Panc1 (cell line): ENCODE measurements around the gene FAM89A. TPM values are rescaled to one million over a fixed set of nuclear protein-coding genes. Genes with fewer than 3 reads are reported as not detected.

Experiments used
- ATAC-seq: fragments of 200-7000 bp; cut with Tn5 transposase; 2 replicates; pipeline ENCODE4 v1.9.1; 2020; ENCODE audit warnings: mild to moderate bottlenecking, moderate library complexity
- BruUV-seq: library from RNA; stranded (reverse); fragments of 400-500 nt; replicated peaks from 2 replicates; lab custom pipeline; 2021; lab: Mats Ljungman, UMichigan
- CTCF ChIA-PET: fragments of 300-600 bp; sonication (Branson Sonifier 250); formaldehyde crosslinking; loops from one replicate; lab custom pipeline; 2022; ENCODE audit warnings: antibody characterized with exemption; lab: Charles Lee
- POLR2A ChIA-PET: fragments of 300-600 bp; sonication (Branson Sonifier 250); formaldehyde crosslinking; loops from one replicate; lab custom pipeline; 2022; ENCODE audit warnings: antibody characterized with exemption; lab: Charles Lee
- DNase-seq: peaks from one replicate; pipeline ENCODE4 v3.0.0-alpha.2; 2010; ENCODE audit warnings: low read depth, low spot score
- H3K27ac ChIP-seq: 2 replicates; pipeline ENCODE4 v1.5.1; 2011; ENCODE audit warnings: mild to moderate bottlenecking, low read length, inconsistent platforms
- H3K27me3 ChIP-seq: fragments of 200-500 bp; sonication (Bioruptor generic); 2 replicates; pipeline ENCODE4 v1.6.0; 2014; ENCODE audit warnings: low read length, inconsistent platforms; ENCODE audit not compliant: control insufficient read depth, insufficient read depth
- H3K36me3 ChIP-seq: fragments of 200-500 bp; sonication (Bioruptor generic); 2 replicates; pipeline ENCODE4 v1.5.1; 2014; ENCODE audit warnings: inconsistent platforms, mild to moderate bottlenecking, low read length, moderate library complexity; ENCODE audit not compliant: control insufficient read depth, insufficient read depth
- H3K4me1 ChIP-seq: 2 replicates; pipeline ENCODE4 v1.5.1; 2011; ENCODE audit warnings: inconsistent platforms, mild to moderate bottlenecking, low read length, moderate library complexity; ENCODE audit not compliant: control insufficient read depth, insufficient read depth
- H3K4me3 ChIP-seq, 2 experiments: 2 replicates each; pipeline ENCODE4 v1.5.1; 2011 to 2012; ENCODE audit warnings: low read depth in 2 of 2, low read length in 2 of 2, mild to moderate bottlenecking in 2 of 2, inconsistent platforms in 1 of 2, moderate library complexity in 1 of 2
- H3K9me3 ChIP-seq: fragments of 200-500 bp; sonication (Bioruptor generic); 2 replicates; pipeline ENCODE4 v1.5.1; 2014; ENCODE audit warnings: low read depth, mild to moderate bottlenecking, inconsistent platforms, low read length, moderate library complexity; ENCODE audit not compliant: control insufficient read depth, insufficient read depth
- POLR2AphosphoS5 ChIP-seq: IDR thresholded peaks from 2 replicates; pipeline ENCODE4 v1.6.1; 2012; ENCODE audit warnings: mild to moderate bottlenecking, low read depth, low read length, moderate library complexity
- REST ChIP-seq, 2 experiments: IDR thresholded peaks; 2 replicates each; pipeline ENCODE4 v1.6.1; 2011 to 2012; ENCODE audit warnings: low read depth in 2 of 2, control low read depth in 1 of 2, low read length in 1 of 2, mild to moderate bottlenecking in 1 of 2, moderate library complexity in 1 of 2; ENCODE audit not compliant: insufficient read depth in 1 of 2
- SIN3A ChIP-seq: IDR thresholded peaks from 2 replicates; pipeline ENCODE4 v1.6.1; 2012; ENCODE audit warnings: low read depth, mild to moderate bottlenecking, low read length, moderate library complexity, borderline replicate concordance; ENCODE audit not compliant: insufficient read depth
- TCF7L2 ChIP-seq: IDR thresholded peaks from 2 replicates; pipeline ENCODE4 v1.6.1; 2011; ENCODE audit warnings: mild to moderate bottlenecking, low read depth, low read length, inconsistent platforms
- in situ Hi-C: cut with HindIII; loops from 2 replicates; pipeline ENCODE4 v1.10.0; 2016; ENCODE audit warnings: low sequenced_read_pairs, low pct_unique_long_range_greater_than_20kb
- intact Hi-C: fragments of 100-400 bp; cut with micrococcal nuclease; formaldehyde crosslinking; loops from one replicate; pipeline ENCODE4 v1.10.0; 2022; ENCODE audit not compliant: unreplicated experiment
- total RNA-seq: library from RNA; stranded (reverse); gene quantifications from one replicate; pipeline ENCODE4 v1.2.1, GENCODE V29; 2021; ENCODE audit not compliant: unreplicated experiment
- TF ChIP-seq, protein P1 (sequence below): fragments of 450-650 bp; IDR thresholded peaks from 2 replicates; pipeline ENCODE4 v1.5.1; 2017; ENCODE audit warnings: mild to moderate bottlenecking

The FAM89A gene
- total RNA-seq, 1 experiment from 2014 or later = 2.2 TPM

DNA sequence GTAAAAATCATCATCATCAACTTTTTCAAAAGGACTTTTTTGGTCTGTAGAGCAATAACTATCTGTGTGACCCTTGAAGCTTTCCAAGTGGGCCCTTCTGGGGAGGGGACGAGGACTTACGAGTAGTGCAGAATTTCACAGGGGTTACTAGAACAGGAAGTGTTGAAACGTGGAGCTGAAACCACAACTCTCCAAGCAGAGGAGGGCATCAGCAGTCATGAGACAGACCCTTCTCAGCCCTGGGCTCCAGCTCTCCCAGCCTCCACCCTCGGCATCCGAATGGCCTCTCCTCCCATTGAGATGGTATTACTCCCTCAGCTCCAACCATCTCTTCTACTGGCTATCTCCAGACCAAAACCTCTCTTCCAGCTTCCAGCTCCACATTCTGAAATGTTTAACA is 3.6 kb downstream of the FAM89A start:
- Histone ChIP-seq H3K27me3 (peaks cover 12% of the 10 kb centered on the region), H3K9me3 (no peaks in the 10 kb centered on the region), H3K27ac (no peak overlapping the region), H3K36me3 (peaks cover 3% of the 10 kb centered on the region; the same call in 1 of the 2 replicates), H3K4me1 (no peaks in the 10 kb centered on the region), H3K4me3 (no peak overlapping the region)
- DNase-seq = no peak
- in situ Hi-C loops = no loop called here
- ATAC-seq = no peak
- intact Hi-C loops = no loop called here
- CTCF ChIA-PET = no interaction called here
- TF ChIP-seq, protein P1, sequence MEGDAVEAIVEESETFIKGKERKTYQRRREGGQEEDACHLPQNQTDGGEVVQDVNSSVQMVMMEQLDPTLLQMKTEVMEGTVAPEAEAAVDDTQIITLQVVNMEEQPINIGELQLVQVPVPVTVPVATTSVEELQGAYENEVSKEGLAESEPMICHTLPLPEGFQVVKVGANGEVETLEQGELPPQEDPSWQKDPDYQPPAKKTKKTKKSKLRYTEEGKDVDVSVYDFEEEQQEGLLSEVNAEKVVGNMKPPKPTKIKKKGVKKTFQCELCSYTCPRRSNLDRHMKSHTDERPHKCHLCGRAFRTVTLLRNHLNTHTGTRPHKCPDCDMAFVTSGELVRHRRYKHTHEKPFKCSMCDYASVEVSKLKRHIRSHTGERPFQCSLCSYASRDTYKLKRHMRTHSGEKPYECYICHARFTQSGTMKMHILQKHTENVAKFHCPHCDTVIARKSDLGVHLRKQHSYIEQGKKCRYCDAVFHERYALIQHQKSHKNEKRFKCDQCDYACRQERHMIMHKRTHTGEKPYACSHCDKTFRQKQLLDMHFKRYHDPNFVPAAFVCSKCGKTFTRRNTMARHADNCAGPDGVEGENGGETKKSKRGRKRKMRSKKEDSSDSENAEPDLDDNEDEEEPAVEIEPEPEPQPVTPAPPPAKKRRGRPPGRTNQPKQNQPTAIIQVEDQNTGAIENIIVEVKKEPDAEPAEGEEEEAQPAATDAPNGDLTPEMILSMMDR = no peak
- no peak for TF ChIP-seq POLR2AphosphoS5
- TF ChIP-seq SIN3A = no peak
- TF ChIP-seq REST (IDR thresholded peaks at IDR 0.05; ENCODE audit: insufficient read depth in 1 of 2, low read depth in 2 of 2, low read length in 1 of 2) = no peak
- no peak for TF ChIP-seq TCF7L2
- BruUV-seq = no TSS peak
- POLR2A ChIA-PET = interaction anchor here (0.5 to 0.7 kb wide), 2 partner anchors 57 to 243 kb away, joined by 3 to 4 read pairs; no protein-coding TSS in a partner anchor

GRCh38 chr1:231035799-231036198 is 4.3 kb downstream of the FAM89A start:
- no peak overlapping the region for H3K27ac ChIP-seq
- no peak for DNase-seq
- H3K27me3 ChIP-seq = peaks cover 12% of the 10 kb centered on the region
- no TSS peak for BruUV-seq
- TF ChIP-seq SIN3A = no peak
- in situ Hi-C loops = no loop called here
- H3K36me3 ChIP-seq = peaks cover 3% of the 10 kb centered on the region; the same call in 1 of the 2 replicates
- H3K9me3 ChIP-seq = no peaks in the 10 kb centered on the region
- no peaks in the 10 kb centered on the region for H3K4me1 ChIP-seq
- CTCF ChIA-PET = no interaction called here
- ATAC-seq = no peak
- intact Hi-C loops = no loop called here
- no peak overlapping the region for H3K4me3 ChIP-seq
- POLR2A ChIA-PET = interaction anchor here (0.5 kb wide), 1 partner anchor 244 kb away, joined by 3 read pairs; no protein-coding TSS in a partner anchor

DNA sequence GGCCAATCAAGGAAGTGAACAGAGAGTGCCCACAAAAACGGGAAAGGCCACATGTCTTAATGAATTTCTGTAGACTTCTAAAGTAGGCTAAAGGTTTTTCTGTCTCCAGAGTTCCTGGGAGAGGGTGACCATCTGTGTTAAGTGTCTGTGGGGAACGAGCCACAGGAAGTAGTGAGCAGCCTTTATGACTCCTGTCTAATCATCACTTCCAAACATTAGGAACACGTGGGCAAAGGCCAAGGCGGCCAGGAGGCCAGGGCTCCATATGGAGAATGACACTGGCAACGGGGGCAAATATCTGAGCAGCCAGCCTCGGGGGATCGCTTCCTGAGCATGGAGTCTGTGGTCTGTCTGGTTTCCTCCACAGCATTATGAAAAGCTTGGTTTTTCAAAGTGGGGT is 7.1 kb downstream of the FAM89A start:
- H3K36me3 ChIP-seq = no peaks in the 10 kb centered on the region
- ATAC-seq (no peak), DNase-seq (no peak)
- CTCF ChIA-PET = no interaction called here
- POLR2A ChIA-PET = no interaction called here
- H3K9me3 ChIP-seq = no peaks in the 10 kb centered on the region
- no peak overlapping the region for H3K27ac ChIP-seq
- in situ Hi-C loops (no loop called here), intact Hi-C loops (no loop called here)
- no peak overlapping the region for H3K4me3 ChIP-seq
- no peaks in the 10 kb centered on the region; the same call in 1 of the 2 replicates for H3K4me1 ChIP-seq
- TF ChIP-seq REST (IDR thresholded peaks at IDR 0.05; ENCODE audit: insufficient read depth in 1 of 2, low read depth in 2 of 2, low read length in 1 of 2) (no peak), TCF7L2 (no peak), SIN3A (no peak), POLR2AphosphoS5 (no peak)
- TF ChIP-seq, protein P1 = no peak
- BruUV-seq = no TSS peak
- H3K27me3 ChIP-seq = peaks cover 2% of the 10 kb centered on the region; the same call in 1 of the 2 replicates
